ENCODE measurements around the gene GRIN2A.

- TF ChIP-seq CTCF (IDR thresholded peaks at IDR 0.05) = no peak
- TF ChIP-seq ZFX (IDR thresholded peaks at IDR 0.05; ENCODE audit: borderline replicate concordance) = no peak
These were observed 273.6 kb downstream of the GRIN2A start for GRCh38 chr16:9908613-9909012.
